HUES48 (cell line): ENCODE data around the gene WFDC1.
"Not testable (repeated sequence)": the region's sequence is repeated elsewhere in the genome, so short reads cannot be mapped to it uniquely, and the experiment has no call there.

Source experiments
- H3K27ac ChIP-seq: one replicate; pipeline ENCODE4 v1.7.0; 2013; ENCODE audit warnings: low read depth, low read length, inconsistent platforms
- H3K27me3 ChIP-seq: 2 replicates; pipeline ENCODE4 v1.6.1; 2013; ENCODE audit warnings: mild to moderate bottlenecking, low read length; ENCODE audit not compliant: control insufficient read depth, insufficient read depth
- H3K36me3 ChIP-seq: 2 replicates; pipeline ENCODE4 v1.6.1; 2013; ENCODE audit warnings: low read length; ENCODE audit not compliant: control insufficient read depth, insufficient read depth
- H3K4me1 ChIP-seq: 2 replicates; pipeline ENCODE4 v1.6.1; 2013; ENCODE audit warnings: mild to moderate bottlenecking, low read length; ENCODE audit not compliant: control insufficient read depth, insufficient read depth
- H3K4me3 ChIP-seq: 2 replicates; pipeline ENCODE4 v1.5.1; 2013; ENCODE audit warnings: mild to moderate bottlenecking, low read depth, low read length
- H3K9ac ChIP-seq: 2 replicates; pipeline ENCODE4 v1.6.1; 2013; ENCODE audit warnings: mild to moderate bottlenecking, low read depth, low read length, moderate library complexity
- H3K9me3 ChIP-seq: 2 replicates; pipeline ENCODE4 v1.6.1; 2013; ENCODE audit warnings: low read length; ENCODE audit not compliant: control insufficient read depth, insufficient read depth

WFDC1 gene

DNA sequence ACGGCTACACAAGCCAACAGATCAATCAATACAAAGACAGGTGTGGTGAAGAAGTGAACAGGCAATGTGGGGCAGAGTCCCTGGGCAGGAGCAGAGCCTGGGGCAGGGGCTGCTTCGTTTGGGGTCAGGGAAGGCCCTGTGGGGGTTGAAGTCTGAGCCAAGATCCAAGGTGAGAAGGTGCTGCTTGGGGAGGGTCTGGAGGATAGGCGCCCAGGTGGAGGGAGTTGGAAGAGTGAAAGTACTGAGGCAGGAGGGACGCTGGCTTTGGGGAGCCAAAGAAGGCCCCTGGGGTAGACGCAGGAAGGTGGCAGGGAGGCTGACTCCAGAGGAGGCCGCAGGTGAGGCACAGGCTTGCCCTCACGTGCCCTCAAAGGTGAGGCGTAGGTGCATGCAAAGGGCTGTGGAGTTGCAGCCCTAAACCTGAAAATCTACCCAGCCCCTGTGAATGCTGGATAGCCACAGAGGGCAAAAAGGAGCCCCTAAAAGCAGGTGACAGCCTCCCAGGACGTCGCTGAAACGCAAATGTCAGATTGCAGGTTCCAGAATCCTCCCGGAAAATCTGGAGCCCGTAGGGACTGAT lies 33.3 kb downstream of the WFDC1 start:
- no peak overlapping the region for H3K27ac ChIP-seq
- H3K27me3 ChIP-seq, result no peaks in the 10 kb centered on the region
- no peaks in the 10 kb centered on the region for H3K9me3 ChIP-seq
- no peak overlapping the region for H3K9ac ChIP-seq
- no peaks in the 10 kb centered on the region for H3K4me1 ChIP-seq
- no peak overlapping the region for H3K4me3 ChIP-seq
- no peaks in the 10 kb centered on the region for H3K36me3 ChIP-seq

DNA sequence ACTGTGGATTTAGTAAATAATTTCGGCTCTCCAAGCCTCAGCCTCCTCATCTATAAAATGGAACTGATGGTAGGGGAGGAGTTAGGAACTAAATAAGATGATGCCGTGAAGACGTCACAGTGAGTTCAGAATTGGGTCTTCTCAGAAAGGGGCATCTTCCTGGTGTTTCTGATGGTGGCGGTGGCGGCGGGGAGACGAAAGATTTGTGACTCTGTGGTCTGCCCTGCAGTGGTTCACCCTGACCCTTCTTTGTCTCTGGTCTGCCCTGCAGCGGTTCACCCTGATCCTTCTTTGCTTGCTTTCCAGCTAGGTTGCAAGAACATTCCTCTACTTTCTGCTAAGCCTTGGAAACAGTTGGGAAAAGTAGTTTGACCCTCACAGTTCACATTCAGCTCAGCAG lies 34.3 kb downstream of the WFDC1 start:
- Histone ChIP-seq H3K4me3 (no peak overlapping the region), H3K27me3 (no peaks in the 10 kb centered on the region; the same call in 1 of the 2 replicates), H3K4me1 (no peaks in the 10 kb centered on the region), H3K36me3 (no peaks in the 10 kb centered on the region), H3K27ac (no peak overlapping the region), H3K9me3 (no peaks in the 10 kb centered on the region), H3K9ac (no peak overlapping the region)

- Histone ChIP-seq H3K27me3 (no peaks in the 10 kb centered on the region; the same call in 1 of the 2 replicates), H3K4me3 (no peak overlapping the region), H3K36me3 (no peaks in the 10 kb centered on the region), H3K9ac (no peak overlapping the region), H3K4me1 (no peaks in the 10 kb centered on the region), H3K9me3 (no peaks in the 10 kb centered on the region), H3K27ac (no peak overlapping the region)
Measured at GRCh38 chr16:84329843-84330684, 35.4 kb downstream of the WFDC1 start.

DNA sequence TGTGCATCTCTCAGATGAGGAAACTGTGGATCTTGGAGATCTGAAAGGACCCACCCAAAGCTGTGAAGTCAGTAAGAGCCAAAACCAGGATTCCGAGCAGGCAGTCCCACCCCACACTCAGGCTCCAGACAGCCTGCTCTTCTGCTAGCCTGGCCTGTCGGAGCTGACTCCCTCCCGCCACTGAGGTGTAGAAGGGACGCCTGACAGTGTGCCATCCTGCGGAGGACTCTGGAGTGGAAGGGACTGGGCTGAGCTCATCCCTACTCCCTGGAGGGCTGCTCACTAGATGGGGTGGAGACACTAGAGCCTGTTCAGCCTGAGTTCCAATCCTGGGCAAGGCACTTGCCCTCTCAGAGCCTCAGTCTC lies 36.0 kb downstream of the WFDC1 start:
- no peak overlapping the region for H3K27ac ChIP-seq
- no peaks in the 10 kb centered on the region for H3K36me3 ChIP-seq
- no peaks in the 10 kb centered on the region; the same call in 1 of the 2 replicates for H3K27me3 ChIP-seq
- no peaks in the 10 kb centered on the region for H3K4me1 ChIP-seq
- no peaks in the 10 kb centered on the region for H3K9me3 ChIP-seq
- H3K9ac ChIP-seq, result no peak overlapping the region
- no peak overlapping the region for H3K4me3 ChIP-seq

GRCh38 chr16:84331998-84332780 lies 37.5 kb downstream of the WFDC1 start:
- Histone ChIP-seq H3K9ac (no peak overlapping the region), H3K4me1 (no peaks in the 10 kb centered on the region), H3K36me3 (no peaks in the 10 kb centered on the region), H3K27me3 (no peaks in the 10 kb centered on the region; the same call in 1 of the 2 replicates), H3K4me3 (no peak overlapping the region), H3K27ac (no peak overlapping the region), H3K9me3 (no peaks in the 10 kb centered on the region)

DNA sequence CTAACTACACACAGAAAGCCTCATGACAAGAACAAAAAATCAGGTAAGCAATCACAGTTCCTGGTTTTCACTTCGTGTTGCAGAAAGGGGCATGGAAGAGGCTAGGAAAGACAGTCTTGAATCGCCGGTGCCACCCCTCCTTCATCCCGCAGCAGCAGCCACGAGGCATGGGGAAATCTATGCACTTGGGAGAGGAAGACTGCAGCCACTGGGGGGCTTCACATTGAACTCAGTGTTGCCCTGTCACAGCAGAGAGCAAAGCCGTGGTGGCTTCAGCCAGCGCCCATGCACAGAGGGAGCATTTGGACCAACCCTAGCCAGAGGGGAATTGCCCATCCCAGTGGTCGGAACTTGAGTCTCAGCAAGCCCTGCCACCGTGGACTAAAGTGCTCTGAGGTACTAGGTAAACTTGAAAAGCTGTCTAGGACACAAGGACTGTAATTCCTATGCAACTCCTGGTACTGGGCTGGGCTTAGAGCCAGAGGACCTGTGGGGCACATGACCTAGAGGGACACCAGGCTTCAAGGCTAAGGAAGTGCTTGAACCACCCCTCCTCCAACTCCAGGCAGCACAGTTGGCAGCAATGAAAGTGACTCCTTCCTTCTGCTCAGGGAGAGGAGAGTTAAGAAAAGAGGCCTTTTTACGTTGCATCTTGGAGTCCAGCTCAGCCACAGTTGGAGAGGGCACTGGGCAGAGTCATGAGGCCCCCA lies 38.5 kb downstream of the WFDC1 start:
- no peak overlapping the region for H3K9ac ChIP-seq
- H3K9me3 ChIP-seq, result no peaks in the 10 kb centered on the region
- H3K4me1 ChIP-seq, result no peaks in the 10 kb centered on the region

DNA sequence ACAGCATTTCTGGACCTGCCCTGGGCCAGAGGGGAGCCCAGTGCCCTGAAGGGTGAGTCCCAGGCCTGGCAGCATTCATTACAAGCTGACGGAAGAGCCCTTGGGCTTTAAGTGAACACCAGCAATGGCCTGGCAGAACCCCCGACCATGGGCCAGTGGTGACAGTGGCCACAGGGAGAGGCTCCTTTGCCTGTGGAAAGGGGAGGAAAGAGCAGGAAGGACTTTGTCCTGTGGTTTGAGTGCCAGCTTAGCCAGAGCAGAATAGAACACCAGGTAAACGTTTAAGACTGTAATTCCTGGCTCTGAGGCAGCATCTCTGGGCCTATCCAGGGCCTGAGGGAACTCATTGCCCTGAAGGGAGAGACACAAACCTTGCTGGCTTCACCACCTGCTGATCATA lies 39.4 kb downstream of the WFDC1 start:
- Histone ChIP-seq H3K4me3 (no peak overlapping the region), H3K27ac (no peak overlapping the region), H3K27me3 (no peaks in the 10 kb centered on the region; the same call in 1 of the 2 replicates), H3K4me1 (no peaks in the 10 kb centered on the region), H3K9me3 (no peaks in the 10 kb centered on the region), H3K9ac (no peak overlapping the region), H3K36me3 (no peaks in the 10 kb centered on the region)

More for the DNA sequence above, 38.5 kb downstream of the WFDC1 start:
- no peak overlapping the region for H3K27ac ChIP-seq
- H3K27me3 ChIP-seq, result no peaks in the 10 kb centered on the region; the same call in 1 of the 2 replicates
- H3K36me3 ChIP-seq, result no peaks in the 10 kb centered on the region
- H3K4me3 ChIP-seq, result no peak overlapping the region

GRCh38 chr16:84334482-84334881 lies 39.8 kb downstream of the WFDC1 start:
- Histone ChIP-seq H3K4me1 (no peaks in the 10 kb centered on the region), H3K27ac (no peak overlapping the region), H3K9ac (no peak overlapping the region), H3K27me3 (no peaks in the 10 kb centered on the region; the same call in 1 of the 2 replicates), H3K9me3 (no peaks in the 10 kb centered on the region), H3K4me3 (no peak overlapping the region), H3K36me3 (no peaks in the 10 kb centered on the region)

DNA sequence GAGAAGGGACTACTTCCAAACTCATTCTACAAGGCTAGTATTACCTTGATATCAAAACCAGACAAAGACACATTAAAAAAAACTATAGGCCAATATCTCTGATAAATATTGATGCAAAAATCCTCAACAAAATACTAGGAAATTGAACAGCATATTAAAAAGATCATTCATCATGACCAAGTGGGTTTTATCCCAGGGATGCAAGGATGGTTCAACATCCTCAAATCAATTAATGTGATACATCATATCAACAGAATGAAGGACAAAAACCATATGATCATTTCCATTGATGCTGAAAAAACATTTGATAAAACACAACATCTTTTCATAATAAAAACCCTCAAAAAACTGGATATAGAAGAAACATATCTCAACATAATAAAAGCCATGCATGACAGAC lies 42.6 kb downstream of the WFDC1 start:
- H3K36me3 ChIP-seq, H3K27ac ChIP-seq, H3K9me3 ChIP-seq, H3K9ac ChIP-seq, H3K4me1 ChIP-seq, H3K4me3 ChIP-seq, H3K27me3 ChIP-seq: not testable (repeated sequence)

DNA sequence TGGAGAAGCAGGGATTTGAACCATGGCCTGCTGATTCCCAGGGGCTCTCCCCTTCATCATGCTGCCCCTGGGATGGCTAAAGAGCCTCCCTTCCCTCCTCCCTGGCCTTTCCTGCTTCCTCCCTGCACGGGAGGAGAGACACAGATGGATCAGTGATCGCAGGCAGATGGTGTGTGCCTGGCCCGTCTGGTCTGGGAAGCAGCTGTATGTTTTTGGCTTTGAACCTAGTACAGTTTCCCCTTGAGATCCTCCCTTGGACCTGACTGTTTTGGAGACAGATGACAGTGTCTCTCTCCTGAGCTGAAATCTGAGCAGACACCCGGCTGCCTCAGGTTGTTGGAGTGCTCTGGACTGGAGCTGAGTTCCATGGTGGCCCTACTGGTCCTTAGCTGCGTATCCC lies 44.6 kb downstream of the WFDC1 start:
- no peak overlapping the region for H3K27ac ChIP-seq
- H3K4me3 ChIP-seq, result no peak overlapping the region
- no peaks in the 10 kb centered on the region for H3K36me3 ChIP-seq
- H3K27me3 ChIP-seq, result no peaks in the 10 kb centered on the region
- H3K9me3 ChIP-seq, result no peaks in the 10 kb centered on the region
- no peak overlapping the region for H3K9ac ChIP-seq
- H3K4me1 ChIP-seq, result no peaks in the 10 kb centered on the region
